Esophagus muscularis mucosa (tissue), 4 donors: Measurements from ENCODE around the gene SNX7. TPM values are rescaled to one million over a fixed set of nuclear protein-coding genes. Genes with fewer than 3 reads are reported as not detected.

Experiments used
- DNase-seq: peaks from one replicate; pipeline ENCODE4 v3.0.0-alpha.2; 2017; ENCODE audit errors: extremely low spot score
- H3K27ac ChIP-seq, 4 donors: fragments of 200-600 bp; sonication (generic); replicated peaks in 1 of 4; 1 replicate in 3 of 4; 2 replicates in 1 of 4; pipeline ENCODE4 v1.5.1; 2016 to 2019; ENCODE audit warnings: mild to moderate bottlenecking in 1 of 4
- H3K27me3 ChIP-seq, 4 donors: fragments of 200-600 bp; sonication (generic); one replicate each; pipeline versions ENCODE4 v1.5.1 to v1.6.0; 2016 to 2019
- H3K36me3 ChIP-seq, 4 donors: fragments of 200-600 bp; sonication (generic); one replicate each; pipeline ENCODE4 v1.5.1; 2016 to 2019
- H3K4me1 ChIP-seq, 4 donors: fragments of 200-600 bp; sonication (generic); one replicate each; pipeline ENCODE4 v1.5.1; 2016 to 2019
- H3K4me3 ChIP-seq, 4 donors: fragments of 200-600 bp; sonication (generic); 1 replicate in 2 of 4; 2 replicates in 2 of 4; pipeline ENCODE4 v1.5.1; 2016 to 2019; ENCODE audit warnings: mild to moderate bottlenecking in 4 of 4, moderate library complexity in 1 of 4
- H3K9me3 ChIP-seq, 4 donors: fragments of 200-600 bp; sonication (generic); 1 replicate in 3 of 4; 2 replicates in 1 of 4; pipeline ENCODE4 v1.5.1; 2016 to 2019
- EP300 ChIP-seq: sonication (generic); formaldehyde crosslinking; IDR thresholded peaks from one replicate; pipeline ENCODE4 v1.6.1; 2017; ENCODE audit warnings: antibody characterized with exemption
- POLR2A ChIP-seq: fragments of 450-650 bp; IDR thresholded peaks from one replicate; pipeline ENCODE4 v1.6.1; 2017; ENCODE audit warnings: antibody characterized with exemption, moderate library complexity, mild to moderate bottlenecking, low read depth
- POLR2AphosphoS5 ChIP-seq, 2 donors: sonication (generic); formaldehyde crosslinking; IDR thresholded peaks; one replicate each; pipeline ENCODE4 v1.6.1; 2017; ENCODE audit warnings: antibody characterized with exemption in 2 of 2
- WGBS: methylation state at CpG from one replicate; pipeline ENCODE4 v1.1.5; 2018; 5-methylcytosine and 5-hydroxymethylcytosine counted together
- intact Hi-C: fragments of 100-400 bp; cut with DNase I; formaldehyde crosslinking; loops from one replicate; pipeline ENCODE4 v1.15.1; 2023
- total RNA-seq, 4 donors: library from RNA; depleted of rRNA; stranded (reverse); fragments of >200 nt; gene quantifications; one replicate each; pipeline versions ENCODE4 v1.1.0 to v1.2.1, GENCODE V29; 2016
- TF ChIP-seq, protein P1 (sequence below), 3 experiments: fragments of 200-600 bp in 2 of 3; fragments of 450-650 bp in 1 of 3; sonication (generic) in 2 of 3; IDR thresholded peaks; one replicate each; pipeline ENCODE4 v1.5.1; 2017 to 2019; ENCODE audit warnings: antibody characterized with exemption in 3 of 3, mild to moderate bottlenecking in 2 of 3, moderate library complexity in 1 of 3

The SNX7 gene
- total RNA-seq, 4 donors from 2014 or later: 27.5 to 40.5 (median 32.0) TPM

DNA sequence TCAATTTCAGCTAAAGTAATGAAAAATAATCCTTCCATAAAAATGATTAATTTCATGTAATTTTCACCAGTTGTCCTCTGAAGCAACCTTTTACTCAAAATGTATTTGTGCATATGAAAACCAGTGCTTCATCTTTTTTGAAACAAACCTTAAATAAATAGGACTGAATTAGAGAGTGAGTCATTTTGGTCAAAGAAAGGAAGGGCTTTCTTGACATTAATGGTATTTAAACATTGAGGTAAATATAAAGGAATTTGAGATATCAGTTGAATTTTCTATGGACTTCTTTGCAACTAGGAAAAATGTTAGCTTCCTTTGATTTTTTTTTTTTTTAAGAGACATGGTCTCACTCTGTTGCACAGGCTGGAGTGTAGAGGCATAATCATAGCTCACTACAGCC, 38.7 kb downstream of the SNX7 start:
- TF ChIP-seq POLR2AphosphoS5 (IDR thresholded peaks at IDR 0.05) (no peak), POLR2A (no peak), EP300 (no peak)
- TF ChIP-seq, protein P1, sequence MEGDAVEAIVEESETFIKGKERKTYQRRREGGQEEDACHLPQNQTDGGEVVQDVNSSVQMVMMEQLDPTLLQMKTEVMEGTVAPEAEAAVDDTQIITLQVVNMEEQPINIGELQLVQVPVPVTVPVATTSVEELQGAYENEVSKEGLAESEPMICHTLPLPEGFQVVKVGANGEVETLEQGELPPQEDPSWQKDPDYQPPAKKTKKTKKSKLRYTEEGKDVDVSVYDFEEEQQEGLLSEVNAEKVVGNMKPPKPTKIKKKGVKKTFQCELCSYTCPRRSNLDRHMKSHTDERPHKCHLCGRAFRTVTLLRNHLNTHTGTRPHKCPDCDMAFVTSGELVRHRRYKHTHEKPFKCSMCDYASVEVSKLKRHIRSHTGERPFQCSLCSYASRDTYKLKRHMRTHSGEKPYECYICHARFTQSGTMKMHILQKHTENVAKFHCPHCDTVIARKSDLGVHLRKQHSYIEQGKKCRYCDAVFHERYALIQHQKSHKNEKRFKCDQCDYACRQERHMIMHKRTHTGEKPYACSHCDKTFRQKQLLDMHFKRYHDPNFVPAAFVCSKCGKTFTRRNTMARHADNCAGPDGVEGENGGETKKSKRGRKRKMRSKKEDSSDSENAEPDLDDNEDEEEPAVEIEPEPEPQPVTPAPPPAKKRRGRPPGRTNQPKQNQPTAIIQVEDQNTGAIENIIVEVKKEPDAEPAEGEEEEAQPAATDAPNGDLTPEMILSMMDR (IDR thresholded peaks at IDR 0.05): no peak
- Histone ChIP-seq H3K4me1 (no peaks in the 10 kb centered on the region), H3K9me3 (no peaks in the 10 kb centered on the region), H3K27me3 (no peaks in the 10 kb centered on the region), H3K36me3 (peaks cover 0 to 32% (median 9%) of the 10 kb centered on the region in 4 donors), H3K27ac (no peak overlapping the region), H3K4me3 (no peak overlapping the region)
- DNase-seq: no peak
- intact Hi-C loops: no loop called here

DNA sequence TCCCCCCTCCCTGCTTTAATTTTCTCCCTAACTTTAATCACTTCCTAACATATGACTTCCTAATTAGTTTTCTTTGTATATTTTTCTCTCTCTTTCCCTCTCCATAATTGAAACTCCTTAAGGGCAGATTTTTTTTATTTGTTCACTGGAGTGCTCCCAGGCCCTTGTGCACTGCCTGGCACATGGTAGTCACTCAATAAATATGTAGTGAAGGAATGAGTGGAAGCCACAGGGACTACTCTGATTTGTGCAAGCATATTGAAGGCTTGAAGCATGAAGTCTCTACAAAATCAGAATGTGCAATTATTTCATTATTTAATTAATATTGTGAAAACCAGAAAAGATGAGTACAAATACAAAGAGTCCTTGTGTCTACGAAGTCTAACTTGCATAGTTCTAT, 41.5 kb downstream of the SNX7 start:
- Histone ChIP-seq H3K9me3 (no peaks in the 10 kb centered on the region), H3K27me3 (no peaks in the 10 kb centered on the region), H3K27ac (no peak overlapping the region), H3K4me1 (no peaks in the 10 kb centered on the region), H3K4me3 (no peak overlapping the region), H3K36me3 (peaks cover 0 to 23% (median 9%) of the 10 kb centered on the region in 4 donors)
- WGBS: 97% methylated on average over 1 of the region's 1 CpG
- TF ChIP-seq, protein P1 (IDR thresholded peaks at IDR 0.05): no peak
- TF ChIP-seq POLR2A (no peak), EP300 (no peak), POLR2AphosphoS5 (IDR thresholded peaks at IDR 0.05) (no peak)
- intact Hi-C loops: no loop called here
- DNase-seq: no peak

DNA sequence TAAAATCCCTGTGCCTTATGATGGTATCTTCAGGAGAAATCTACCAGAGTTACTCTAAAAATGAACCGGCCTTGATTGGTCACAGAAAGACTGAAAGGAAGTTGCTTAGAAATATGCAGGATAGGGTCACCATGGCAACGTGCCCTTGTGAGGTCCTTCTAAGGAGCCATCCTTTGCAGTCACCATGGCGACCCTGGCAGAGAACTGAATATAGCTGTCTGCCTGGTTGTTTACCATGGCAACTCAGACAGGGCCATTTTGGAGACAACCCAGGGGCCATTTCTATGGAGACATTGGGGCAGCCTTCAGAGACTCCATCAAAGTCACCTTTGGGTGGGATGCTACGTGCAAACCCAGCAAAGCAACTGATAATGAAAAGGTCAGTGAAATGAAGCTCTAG, 43.0 kb downstream of the SNX7 start:
- H3K9me3 ChIP-seq: no peaks in the 10 kb centered on the region
- H3K27ac ChIP-seq: no peak overlapping the region
- WGBS: 88% methylated on average over 4 of the region's 4 CpGs
- DNase-seq: no peak
- H3K36me3 ChIP-seq: peaks cover 0 to 18% (median 7%) of the 10 kb centered on the region in 4 donors
- TF ChIP-seq EP300 (no peak), POLR2A (no peak), POLR2AphosphoS5 (IDR thresholded peaks at IDR 0.05) (no peak)
- TF ChIP-seq, protein P1 (IDR thresholded peaks at IDR 0.05): no peak
- H3K4me1 ChIP-seq: no peaks in the 10 kb centered on the region
- intact Hi-C loops: no loop called here
- H3K4me3 ChIP-seq: no peak overlapping the region
- H3K27me3 ChIP-seq: no peaks in the 10 kb centered on the region

DNA sequence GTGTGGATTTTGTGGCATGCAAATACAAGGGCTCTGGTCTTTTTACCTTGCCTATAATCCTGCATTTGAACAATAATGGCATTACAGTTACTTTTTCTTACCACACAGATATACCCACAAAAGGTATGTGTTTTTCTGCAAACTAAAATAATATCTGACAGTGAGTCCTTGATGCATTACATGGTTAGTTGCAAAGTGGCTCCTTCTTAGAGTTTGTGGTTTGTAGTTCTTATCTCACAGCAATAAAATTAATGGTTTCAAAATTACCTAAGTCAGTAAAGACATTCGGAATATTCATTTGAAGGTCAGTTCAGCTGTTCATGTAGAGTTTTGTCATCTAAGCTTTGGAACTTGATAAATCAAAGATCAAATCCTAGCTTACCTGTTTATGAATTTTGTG, 43.5 kb downstream of the SNX7 start:
- 100% methylated on average over 1 of the region's 1 CpG for WGBS
- intact Hi-C loops: no loop called here
- DNase-seq: no peak
- no peaks in the 10 kb centered on the region for H3K9me3 ChIP-seq
- peaks cover 0 to 15% (median 7%) of the 10 kb centered on the region in 4 donors for H3K36me3 ChIP-seq
- H3K4me1 ChIP-seq: no peaks in the 10 kb centered on the region
- TF ChIP-seq POLR2A: no peak
- TF ChIP-seq POLR2AphosphoS5 (IDR thresholded peaks at IDR 0.05): no peak
- TF ChIP-seq, protein P1 (IDR thresholded peaks at IDR 0.05): no peak
- no peak for TF ChIP-seq EP300
- H3K27me3 ChIP-seq: no peaks in the 10 kb centered on the region
- H3K4me3 ChIP-seq: no peak overlapping the region
- no peak overlapping the region for H3K27ac ChIP-seq

- no peaks in the 10 kb centered on the region for H3K9me3 ChIP-seq
- TF ChIP-seq POLR2AphosphoS5 (IDR thresholded peaks at IDR 0.05) (no peak), POLR2A (no peak), EP300 (no peak)
- TF ChIP-seq, protein P1 (IDR thresholded peaks at IDR 0.05): no peak
- 92% methylated on average over 2 of the region's 2 CpGs for WGBS
- H3K4me3 ChIP-seq: no peak overlapping the region
- H3K36me3 ChIP-seq: peaks cover 0 to 20% (median 7%) of the 10 kb centered on the region in 4 donors
- DNase-seq: no peak
- H3K27ac ChIP-seq: no peak overlapping the region
- no peaks in the 10 kb centered on the region for H3K27me3 ChIP-seq
- intact Hi-C loops: no loop called here
- H3K4me1 ChIP-seq: no peaks in the 10 kb centered on the region
These were observed 44.1 kb downstream of the SNX7 start for GRCh38 chr1:98705591-98705990.
